Activated T-cell treated with anti-CD3 and anti-CD28 coated beads, Interleukin-2, amount 50 U/mL, for 4 hours (primary cell): ENCODE results near the gene PTX4. TPM values are rescaled to one million over a fixed set of nuclear protein-coding genes. Genes with fewer than 3 reads are reported as not detected.

Experiments
- total RNA-seq, 3 donors: library from RNA; stranded (reverse); gene quantifications; one replicate each; pipeline ENCODE4 v1.2.1, GENCODE V29; 2021

PTX4 gene
- total RNA-seq, 3 donors from 2014 or later, result 0.28 TPM; not detected in 2

Other genes with a start within 250 kb of the PTX4 start
- gene TPSAB1, start 248.2 kb downstream of the PTX4 start, total RNA-seq, result under 1 TPM in 1 of 3 donors, not detected in 2; 0.35 TPM
- under 1 TPM in 1 of 3 donors, not detected in 2; 0.38 TPM for gene TPSD1, start 232.9 kb downstream of the PTX4 start, total RNA-seq
- gene UBE2I, start 179.3 kb downstream of the PTX4 start, total RNA-seq, result 100 to 1,000 TPM; 234 to 251 (median 247) TPM
- gene BAIAP3, start 155.3 kb downstream of the PTX4 start, total RNA-seq, result under 1 TPM; 0.08 to 0.24 (median 0.16) TPM
- gene TSR3, start 137.1 kb downstream of the PTX4 start, total RNA-seq, result 100 to 1,000 TPM; 108 to 133 (median 112) TPM
- 10 to 100 TPM; 21.8 to 27.4 (median 23.1) TPM for gene GNPTG, start 137.0 kb downstream of the PTX4 start, total RNA-seq
- 10 to 100 TPM; 24.5 to 30.2 (median 29.0) TPM for gene UNKL, start 74.2 kb downstream of the PTX4 start, total RNA-seq
- gene UQCC4, start 68.2 kb downstream of the PTX4 start, total RNA-seq, result 10 to 100 TPM; 31.8 to 34.6 (median 33.1) TPM
- under 1 TPM in 2 of 3 donors, not detected in 1; 0.22 to 0.29 TPM for gene PERCC1, start 57.9 kb downstream of the PTX4 start, total RNA-seq
- gene CCDC154, start 44.4 kb downstream of the PTX4 start, total RNA-seq, result 1 to 10 TPM in 2 of 3 donors, under 1 TPM in 1; 0.73 to 2.5 (median 2.2) TPM
- 10 to 100 TPM; 54.2 to 60.7 (median 54.7) TPM for gene CLCN7, start 13.9 kb downstream of the PTX4 start, total RNA-seq
- gene TELO2, start 4.4 kb upstream of the PTX4 start, total RNA-seq, result 100 to 1,000 TPM; 103 to 131 (median 121) TPM
- 10 to 100 TPM; 11.7 to 16.7 (median 16.2) TPM for gene TMEM204, start 44.7 kb upstream of the PTX4 start, total RNA-seq
- gene IFT140, start 123.1 kb upstream of the PTX4 start, total RNA-seq, result 1 to 10 TPM; 5.8 to 9.1 (median 7.2) TPM
- 10 to 100 TPM; 19.1 to 22.9 (median 22.1) TPM for gene CRAMP1, start 123.4 kb upstream of the PTX4 start, total RNA-seq
- gene JPT2, start 189.3 kb upstream of the PTX4 start, total RNA-seq, result 10 to 100 TPM; 89.2 to 96.4 (median 92.4) TPM
- gene MAPK8IP3, start 217.3 kb upstream of the PTX4 start, total RNA-seq, result 10 to 100 TPM; 76.3 to 89.4 (median 78.1) TPM